Measurements from ENCODE around the gene ARRDC2.

DNA sequence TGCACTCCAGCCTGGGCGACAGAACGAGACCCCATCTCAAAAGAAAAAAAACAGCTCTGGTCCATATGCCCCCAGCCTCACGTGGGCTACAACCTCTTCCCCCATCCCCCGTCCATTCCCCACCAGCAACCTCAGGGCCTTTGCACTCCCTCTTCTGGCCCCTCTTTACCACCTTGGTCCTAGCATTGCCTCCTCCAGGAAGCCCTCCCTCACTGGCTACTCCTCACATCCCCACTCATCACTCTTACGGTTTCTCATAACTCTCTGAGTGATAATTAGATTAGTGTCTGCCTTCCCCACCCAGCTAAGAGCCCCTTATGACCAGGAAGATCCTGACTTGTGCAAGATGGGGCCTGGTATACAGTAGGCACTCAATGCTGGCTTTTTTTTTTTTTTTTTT lies 48.0 kb downstream of the ARRDC2 start:
- no peak for TF ChIP-seq EZH2 (IDR thresholded peaks at IDR 0.05; ENCODE audit: insufficient read depth, poor library complexity, severe bottlenecking)
- no peak for TF ChIP-seq EZH2phosphoT487 (IDR thresholded peaks at IDR 0.05; ENCODE audit: insufficient read depth, low read depth)

Data from GM23248 (cell line).